Stimulated activated CD8-positive, alpha-beta memory T cell treated with anti-CD3 and anti-CD28 coated beads, Interleukin-15, amount 100 ng/mL, for 4 hours (primary cell): Measurements from ENCODE around the gene TLR4.
A peak's percentile ranks its signal among the peaks of the same experiment; 100 is the strongest.

Experiments used
- DNase-seq, 2 donors: peaks; one replicate each; pipeline ENCODE4 v3.0.0-alpha.2; 2020; ENCODE audit warnings: low read depth in 2 of 2

Gene TLR4

DNA sequence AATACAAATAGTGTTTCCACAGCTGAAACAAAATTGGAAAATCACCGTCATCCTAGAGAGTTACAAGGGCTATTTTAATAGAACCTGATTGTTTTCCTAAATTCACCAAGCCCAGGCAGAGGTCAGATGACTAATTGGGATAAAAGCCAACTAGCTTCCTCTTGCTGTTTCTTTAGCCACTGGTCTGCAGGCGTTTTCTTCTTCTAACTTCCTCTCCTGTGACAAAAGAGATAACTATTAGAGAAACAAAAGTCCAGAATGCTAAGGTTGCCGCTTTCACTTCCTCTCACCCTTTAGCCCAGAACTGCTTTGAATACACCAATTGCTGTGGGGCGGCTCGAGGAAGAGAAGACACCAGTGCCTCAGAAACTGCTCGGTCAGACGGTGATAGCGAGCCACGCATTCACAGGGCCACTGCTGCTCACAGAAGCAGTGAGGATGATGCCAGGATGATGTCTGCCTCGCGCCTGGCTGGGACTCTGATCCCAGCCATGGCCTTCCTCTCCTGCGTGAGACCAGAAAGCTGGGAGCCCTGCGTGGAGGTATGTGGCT is at the start of gene TLR4:
Gene TLR4, plus strand, starts transcription at position 380 of the 552 bp plus-strand sequence. Its CDS starts 70 bp downstream, at position 450.
- DNase-seq, result peak in 1 of 2 donors; percentile 1

- DNase-seq, result no peak
These were observed 48.2 kb upstream of the TLR4 start for GRCh38 chr9:117656002-117656401.

- DNase-seq, result no peak
These were observed 41.6 kb upstream of the TLR4 start for GRCh38 chr9:117662651-117663050.

GRCh38 chr9:117664419-117664818 is 39.8 kb upstream of the TLR4 start:
- no peak for DNase-seq

DNA sequence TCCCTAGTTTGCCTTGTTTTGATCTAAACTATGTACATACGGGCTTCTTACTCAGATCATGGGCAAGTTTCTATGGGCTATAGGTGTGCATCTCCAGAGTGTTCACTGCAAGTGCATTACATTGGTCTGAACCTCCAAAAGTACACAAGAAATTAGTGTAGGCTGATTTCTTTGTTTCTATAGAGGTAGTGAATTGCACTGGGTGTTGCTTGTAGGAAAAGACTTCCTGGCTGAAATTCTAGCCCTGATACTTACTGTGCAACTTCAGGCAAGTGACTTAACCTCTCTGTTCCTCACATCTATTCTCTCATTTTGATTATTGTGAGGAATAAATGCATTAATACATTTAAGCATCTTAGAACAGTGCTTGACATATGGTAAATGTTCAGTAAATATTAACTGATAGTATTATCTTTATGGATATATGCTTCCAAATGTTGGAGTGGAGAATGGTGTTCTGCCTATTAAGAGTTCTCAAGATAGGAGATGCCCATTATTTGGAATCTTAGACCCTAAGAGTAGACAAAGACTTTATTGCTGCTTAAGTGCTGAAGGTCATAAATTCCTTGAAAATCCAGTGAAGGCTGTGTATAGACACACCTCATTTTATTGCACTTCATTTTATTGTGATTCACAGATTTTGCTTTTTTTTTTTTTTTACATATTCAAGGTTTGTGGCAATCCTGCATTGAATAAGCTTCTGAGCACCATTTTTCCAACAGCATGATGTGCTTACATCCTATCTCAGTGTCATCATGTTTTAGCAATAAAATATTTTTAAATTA is 38.4 kb upstream of the TLR4 start:
- no peak for DNase-seq

DNA sequence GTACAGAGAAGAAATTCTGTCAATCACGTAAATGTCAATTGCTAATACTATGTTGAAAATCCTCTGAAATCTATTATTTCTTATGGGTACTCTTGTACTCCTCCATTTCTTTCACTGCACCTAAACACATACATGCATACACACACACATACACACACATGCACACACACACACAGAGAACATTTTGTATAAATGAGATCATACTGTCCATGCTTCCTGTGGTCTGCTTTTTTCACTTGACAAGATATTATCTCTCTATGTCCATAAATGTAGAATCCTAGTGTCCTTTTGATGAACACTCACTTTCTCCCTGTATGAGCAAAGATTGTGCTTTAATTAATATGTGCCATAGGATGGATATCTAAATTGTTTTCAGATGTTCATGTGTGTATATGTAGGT is 32.7 kb upstream of the TLR4 start:
- DNase-seq, result no peak

DNA sequence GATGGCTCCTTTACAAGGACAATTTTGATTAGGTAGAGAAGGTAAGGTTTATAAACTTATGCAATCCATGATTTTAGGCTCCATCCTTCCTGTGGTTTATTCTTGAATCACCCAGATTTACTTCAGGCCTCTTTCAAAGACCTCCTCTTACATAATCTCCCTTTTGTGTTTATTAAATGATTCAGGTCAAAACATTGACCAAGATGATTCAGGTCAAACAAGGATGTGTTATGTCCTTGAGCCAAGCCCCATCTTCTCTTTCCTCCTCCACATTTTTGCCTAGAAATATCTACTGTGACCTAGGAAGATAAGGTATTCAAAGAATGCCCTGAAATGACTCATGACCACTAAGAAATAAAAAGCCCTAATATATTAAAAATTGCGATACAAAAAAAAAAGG is 31.8 kb upstream of the TLR4 start:
- DNase-seq, result no peak

DNA sequence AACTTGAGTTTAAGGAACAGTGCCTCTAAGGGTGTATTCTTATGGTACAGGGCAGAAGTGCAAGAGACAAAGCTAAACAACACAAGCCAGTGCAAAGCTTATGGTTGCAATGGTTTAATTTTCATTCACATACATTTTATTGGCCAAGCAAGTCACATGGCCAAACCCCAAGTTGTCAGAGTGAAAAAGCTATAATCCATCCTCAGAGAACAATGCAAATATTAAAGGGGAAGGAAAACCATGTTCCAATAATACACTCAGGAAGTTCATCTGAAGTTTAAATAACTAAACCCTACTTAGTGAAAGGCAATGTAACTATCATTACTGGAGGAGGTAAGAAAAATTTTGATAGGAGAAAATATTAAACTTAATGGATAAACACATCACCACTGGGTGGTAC is 26.6 kb upstream of the TLR4 start:
- no peak for DNase-seq

GRCh38 chr9:117678871-117679270 is 25.3 kb upstream of the TLR4 start:
- DNase-seq, result no peak

GRCh38 chr9:117679416-117679815 is 24.8 kb upstream of the TLR4 start:
- DNase-seq, result no peak

DNA sequence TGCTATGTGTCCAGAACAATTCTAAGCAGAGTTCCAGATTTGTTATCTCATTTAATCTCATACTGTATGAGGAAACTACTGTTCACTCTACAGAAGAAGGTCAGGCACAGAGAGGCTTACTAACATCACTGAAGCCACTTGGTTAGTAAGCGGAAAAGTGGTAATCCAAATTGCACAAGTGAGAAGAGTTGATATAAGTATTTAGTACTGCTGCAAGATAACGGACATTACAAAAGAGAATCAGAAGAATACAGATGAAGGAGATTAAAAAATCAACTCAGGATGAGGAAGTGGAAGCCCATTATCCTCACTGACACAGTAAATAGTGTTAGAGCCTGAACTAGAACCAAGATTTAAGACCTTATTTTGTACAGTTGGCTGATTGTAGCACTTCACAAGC is 22.3 kb upstream of the TLR4 start:
- DNase-seq, result no peak

DNA sequence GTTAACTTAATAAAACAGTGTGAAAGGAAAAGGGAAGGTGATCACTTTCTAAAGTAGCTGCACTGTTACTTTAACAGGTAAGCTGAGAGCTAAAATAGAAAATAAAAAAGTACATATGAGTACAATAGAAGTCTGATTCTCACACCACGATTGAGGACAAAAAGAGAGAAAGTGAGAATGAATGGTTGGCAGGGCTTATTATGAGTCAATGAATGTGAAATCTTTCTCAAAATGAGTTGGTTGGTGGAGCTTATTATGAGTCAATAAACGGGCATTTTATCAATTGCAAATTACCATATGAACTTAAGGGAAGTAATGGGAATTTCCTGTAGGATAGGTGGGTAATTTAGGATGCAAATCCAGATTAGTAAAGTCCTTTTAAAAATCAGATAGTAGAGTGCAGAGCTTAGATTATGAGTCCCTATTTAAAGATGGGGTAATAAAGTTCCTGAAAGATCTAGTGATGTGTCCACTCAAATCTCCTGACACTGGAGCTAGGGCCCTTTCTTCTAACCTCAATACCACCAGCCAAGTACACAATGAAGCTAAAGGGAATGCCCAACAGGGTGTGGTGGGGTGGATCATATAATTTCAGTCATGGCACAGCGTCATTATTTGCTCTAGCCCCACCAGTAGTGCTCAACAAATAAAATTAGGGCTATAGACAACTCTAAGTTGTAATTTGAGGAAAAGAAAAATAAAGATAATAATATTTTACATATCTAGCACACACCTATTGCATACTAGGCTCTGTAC is 21.1 kb upstream of the TLR4 start:
- no peak for DNase-seq

- no peak for DNase-seq
These were observed 16.7 kb upstream of the TLR4 start for GRCh38 chr9:117687532-117687931.

GRCh38 chr9:117691367-117691766 is 12.8 kb upstream of the TLR4 start:
- no peak for DNase-seq

GRCh38 chr9:117696154-117696553 is 8.0 kb upstream of the TLR4 start:
- no peak for DNase-seq

GRCh38 chr9:117697046-117697445 is 7.2 kb upstream of the TLR4 start:
- DNase-seq, result no peak

GRCh38 chr9:117703537-117703936 is 666 bp upstream of the TLR4 start:
- DNase-seq, result no peak

DNA sequence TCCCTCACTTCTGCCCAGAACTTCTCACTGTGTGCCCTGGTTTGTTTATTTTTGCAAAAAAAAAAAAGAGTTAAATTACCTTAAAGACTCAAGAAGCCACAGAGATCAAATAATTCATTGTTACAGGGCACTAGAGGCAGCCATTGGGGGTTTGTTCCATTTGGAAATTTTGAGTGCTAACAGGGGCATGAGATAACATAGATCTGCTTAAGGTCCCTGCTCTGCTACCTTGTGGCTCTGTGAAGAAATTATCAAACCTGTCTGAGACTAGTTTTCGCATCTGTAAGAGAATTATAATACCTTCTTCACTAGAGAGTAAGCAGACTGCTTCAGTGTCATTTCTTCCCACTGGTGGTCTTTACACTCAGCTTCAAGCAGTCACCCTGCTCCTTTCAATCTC is 394 bp downstream of the TLR4 start:
- DNase-seq, result no peak

DNA sequence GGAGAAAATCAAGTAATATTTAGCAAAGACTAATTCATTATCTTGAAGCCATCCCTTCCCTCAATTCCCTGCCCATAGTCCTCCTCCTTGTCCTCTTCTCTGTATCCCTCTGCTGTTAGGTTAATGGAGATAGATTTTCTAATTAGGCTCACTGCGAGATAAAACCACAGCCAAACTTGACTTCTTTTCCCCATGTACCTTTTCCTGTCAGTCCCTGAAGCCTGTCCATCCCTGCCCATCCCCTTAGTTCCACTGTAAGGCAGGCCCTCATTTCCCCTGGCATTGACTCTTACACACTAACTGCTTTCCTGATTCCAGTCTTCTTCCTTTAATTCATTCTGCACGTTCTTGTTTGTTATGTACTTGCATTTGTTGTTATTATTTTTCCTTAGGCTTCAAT is 1.2 kb downstream of the TLR4 start:
- DNase-seq, result no peak

GRCh38 chr9:117706421-117707116 is 2.4 kb downstream of the TLR4 start:
- no peak for DNase-seq

- no peak for DNase-seq
These were observed 3.4 kb downstream of the TLR4 start for GRCh38 chr9:117707561-117707960.

DNA sequence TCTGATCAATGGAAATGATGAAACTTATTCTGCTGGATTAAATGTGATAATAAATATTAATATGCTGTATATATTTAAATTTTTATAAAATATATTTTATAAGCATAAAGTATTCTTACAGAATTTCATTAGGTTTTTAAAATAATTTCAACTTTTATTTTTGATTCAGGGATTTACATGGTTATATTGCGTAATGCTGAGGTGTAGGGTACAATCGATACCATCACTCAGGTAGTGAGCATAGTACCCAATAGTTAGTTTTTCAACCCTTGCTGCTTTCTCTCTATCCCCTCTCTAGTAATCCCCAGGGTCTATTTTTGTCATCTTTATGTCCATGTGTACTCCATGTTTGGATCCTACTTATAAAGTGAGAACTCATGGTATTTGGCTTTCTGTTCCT is 5.7 kb downstream of the TLR4 start:
- DNase-seq, result no peak
